Suprapubic skin (tissue), 4 donors: ENCODE measurements around the gene GRIK5. TPM values are rescaled to one million over a fixed set of nuclear protein-coding genes. Genes with fewer than 3 reads are reported as not detected.

Source experiments
- DNase-seq, 2 donors: peaks; one replicate each; pipeline ENCODE4 v3.0.0-alpha.2; 2019; ENCODE audit warnings: low spot score in 2 of 2
- H3K27ac ChIP-seq: fragments of 200-600 bp; sonication (generic); one replicate; pipeline ENCODE4 v1.5.1; 2019
- H3K27me3 ChIP-seq: fragments of 200-600 bp; sonication (generic); one replicate; pipeline ENCODE4 v1.5.1; 2019
- H3K36me3 ChIP-seq: fragments of 200-600 bp; sonication (generic); one replicate; pipeline ENCODE4 v1.5.1; 2019
- H3K4me1 ChIP-seq: fragments of 200-600 bp; sonication (generic); one replicate; pipeline ENCODE4 v1.5.1; 2019
- H3K4me3 ChIP-seq: fragments of 200-600 bp; sonication (generic); one replicate; pipeline ENCODE4 v1.5.1; 2019; ENCODE audit warnings: mild to moderate bottlenecking
- H3K9me3 ChIP-seq: fragments of 200-600 bp; sonication (generic); one replicate; pipeline ENCODE4 v1.5.1; 2019
- CTCF ChIP-seq, 2 donors: fragments of 200-600 bp in 1 of 2; fragments of 450-650 bp in 1 of 2; sonication (generic) in 1 of 2; IDR thresholded peaks; one replicate each; pipeline ENCODE4 v1.5.1; 2016 to 2019; ENCODE audit warnings: antibody characterized with exemption in 2 of 2, mild to moderate bottlenecking in 1 of 2, moderate library complexity in 1 of 2
- EP300 ChIP-seq: sonication (generic); formaldehyde crosslinking; IDR thresholded peaks from one replicate; pipeline ENCODE4 v1.6.1; 2017; ENCODE audit warnings: antibody characterized with exemption
- POLR2A ChIP-seq, 2 donors: fragments of 450-650 bp; IDR thresholded peaks; one replicate each; pipeline ENCODE4 v1.6.1; 2017; ENCODE audit warnings: antibody characterized with exemption in 2 of 2, mild to moderate bottlenecking in 2 of 2, moderate library complexity in 2 of 2
- POLR2AphosphoS5 ChIP-seq, 3 donors: sonication (generic); formaldehyde crosslinking; IDR thresholded peaks; one replicate each; pipeline ENCODE4 v1.6.1; 2017; ENCODE audit warnings: antibody characterized with exemption in 3 of 3
- WGBS: methylation state at CpG from one replicate; pipeline ENCODE4 v1.1.5; 2018; 5-methylcytosine and 5-hydroxymethylcytosine counted together
- total RNA-seq, 4 donors: library from RNA; depleted of rRNA; stranded (reverse); fragments of >200 nt; gene quantifications; one replicate each; pipeline ENCODE4 v1.1.0, GENCODE V29; 2016

The GRIK5 gene
- total RNA-seq, 4 donors from 2014 or later: 0.68 to 2.3 (median 1.1) TPM

DNA sequence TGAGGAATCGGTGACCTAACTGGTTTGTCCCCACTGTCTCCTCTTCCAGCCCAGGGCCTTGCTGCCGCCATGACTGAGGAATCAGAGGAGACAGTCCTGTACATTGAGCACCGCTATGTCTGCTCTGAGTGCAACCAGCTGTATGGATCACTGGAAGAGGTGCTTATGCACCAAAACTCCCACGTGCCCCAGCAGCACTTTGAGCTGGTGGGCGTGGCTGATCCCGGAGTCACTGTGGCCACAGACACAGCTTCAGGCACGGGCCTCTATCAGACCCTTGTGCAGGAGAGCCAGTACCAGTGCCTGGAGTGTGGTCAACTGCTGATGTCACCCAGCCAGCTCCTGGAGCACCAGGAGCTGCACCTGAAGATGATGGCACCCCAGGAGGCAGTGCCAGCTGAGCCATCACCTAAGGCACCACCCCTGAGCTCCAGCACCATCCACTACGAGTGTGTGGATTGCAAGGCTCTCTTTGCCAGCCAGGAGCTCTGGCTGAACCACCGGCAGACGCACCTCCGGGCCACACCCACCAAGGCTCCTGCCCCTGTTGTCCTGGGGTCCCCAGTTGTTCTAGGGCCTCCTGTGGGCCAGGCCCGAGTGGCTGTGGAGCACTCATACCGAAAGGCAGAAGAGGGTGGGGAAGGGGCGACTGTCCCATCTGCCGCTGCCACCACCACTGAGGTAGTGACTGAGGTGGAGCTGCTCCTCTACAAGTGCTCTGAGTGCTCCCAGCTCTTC is 8.7 kb upstream of the GRIK5 start:
- Histone ChIP-seq H3K36me3 (peaks cover 44% of the 10 kb centered on the region), H3K4me3 (no peak overlapping the region), H3K4me1 (peaks cover 29% of the 10 kb centered on the region), H3K27ac (no peak overlapping the region), H3K9me3 (no peaks in the 10 kb centered on the region), H3K27me3 (no peaks in the 10 kb centered on the region)
- TF ChIP-seq CTCF (IDR thresholded peaks at IDR 0.05) (no peak), POLR2A (IDR thresholded peaks at IDR 0.05) (no peak), EP300 (no peak), POLR2AphosphoS5 (IDR thresholded peaks at IDR 0.05) (no peak)
- 74% methylated on average over 7 of the region's 15 CpGs for WGBS
- DNase-seq: no peak

- no peak for DNase-seq
- 75% methylated on average over 1 of the region's 1 CpG for WGBS
- H3K27ac ChIP-seq: no peak overlapping the region
Measured at GRCh38 chr19:42078058-42078457, 8.1 kb upstream of the GRIK5 start.

DNA sequence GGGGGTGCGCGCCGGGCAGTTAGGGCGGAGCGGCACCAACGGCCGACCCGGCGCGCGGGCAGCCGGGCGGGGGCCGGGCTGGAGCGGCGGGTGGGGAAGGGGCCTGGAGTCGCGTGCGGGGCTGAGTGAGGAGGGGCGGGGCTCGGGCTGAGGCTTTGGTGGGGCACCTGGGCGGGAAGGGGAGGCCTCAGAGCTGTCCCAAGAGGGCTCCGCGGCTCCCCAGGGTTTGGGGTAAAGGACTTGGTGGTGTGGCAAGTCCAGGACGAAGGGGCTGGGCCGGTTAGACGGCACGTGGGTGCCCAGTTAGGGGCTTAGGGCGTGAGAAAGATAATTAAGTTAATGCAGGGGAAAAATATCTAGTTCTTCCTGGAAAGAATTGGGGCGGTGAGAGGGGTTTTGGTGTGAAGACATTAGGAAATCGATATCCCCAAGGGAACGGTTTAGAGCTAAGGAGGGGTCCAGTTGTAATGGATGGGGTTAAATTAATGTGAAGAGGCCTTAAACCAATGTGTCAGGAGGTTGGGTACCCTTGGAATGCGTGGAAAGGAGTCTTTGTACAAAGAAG is 6.5 kb upstream of the GRIK5 start:
- Histone ChIP-seq H3K36me3 (peaks cover 32% of the 10 kb centered on the region), H3K4me1 (peaks cover 29% of the 10 kb centered on the region), H3K9me3 (no peaks in the 10 kb centered on the region), H3K4me3 (peak overlapping the region; percentile 89), H3K27me3 (no peaks in the 10 kb centered on the region), H3K27ac (peak overlapping the region; percentile 92)
- WGBS: under 1% methylated on average over 15 of the region's 33 CpGs
- TF ChIP-seq CTCF (IDR thresholded peaks at IDR 0.05): no peak
- no peak for TF ChIP-seq EP300
- peak in 1 of 2 donors; percentile 83 for DNase-seq

More at GRCh38 chr19:42078058-42078457, 8.1 kb upstream of the GRIK5 start:
- TF ChIP-seq EP300 (no peak), POLR2A (IDR thresholded peaks at IDR 0.05) (no peak), POLR2AphosphoS5 (IDR thresholded peaks at IDR 0.05) (no peak), CTCF (IDR thresholded peaks at IDR 0.05) (no peak)
- Histone ChIP-seq H3K36me3 (peaks cover 44% of the 10 kb centered on the region), H3K4me3 (no peak overlapping the region), H3K27me3 (no peaks in the 10 kb centered on the region), H3K4me1 (peaks cover 29% of the 10 kb centered on the region), H3K9me3 (no peaks in the 10 kb centered on the region)

GRCh38 chr19:42075616-42076379 is 5.8 kb upstream of the GRIK5 start, which contains the start of gene ZNF574:
TSS of gene ZNF574 (plus strand) at chr19:42076166. CDS start at chr19:42078607, 2,441 bp downstream.
- peak within 1 kb of the TSS; percentile 92 for H3K27ac ChIP-seq
- WGBS: under 1% methylated on average over 60 of the region's 80 CpGs

More at GRCh38 chr19:42075616-42076379, 5.8 kb upstream of the GRIK5 start, which contains the start of gene ZNF574:
- no peaks in the 10 kb centered on the region for H3K9me3 ChIP-seq
- H3K27me3 ChIP-seq: peaks cover 2% of the 10 kb centered on the region
- TF ChIP-seq EP300 (no peak), CTCF (IDR thresholded peaks at IDR 0.05) (no peak), POLR2AphosphoS5 (IDR thresholded peaks at IDR 0.05) (peak; percentile 79 to 91 (median 89)), POLR2A (IDR thresholded peaks at IDR 0.05) (peak; percentile 90 to 96)
- H3K4me1 ChIP-seq: peaks cover 29% of the 10 kb centered on the region
- H3K4me3 ChIP-seq: peak within 1 kb of the TSS; percentile 89
- DNase-seq: peak; percentile 99
- H3K36me3 ChIP-seq: peaks cover 26% of the 10 kb centered on the region
